PC-3 (cell line): Measurements from ENCODE around the gene GALNTL6. TPM values are rescaled to one million over a fixed set of nuclear protein-coding genes. Genes with fewer than 3 reads are reported as not detected.
A peak's percentile ranks its signal among the peaks of the same experiment; 100 is the strongest.

Source experiments
- ATAC-seq: fragments of 200-7000 bp; cut with Tn5 transposase; 2 replicates; pipeline ENCODE4 v1.9.1; 2020; ENCODE audit warnings: mild to moderate bottlenecking, moderate library complexity
- BruUV-seq: library from RNA; stranded (reverse); fragments of 400-500 nt; replicated peaks from 2 replicates; lab custom pipeline; 2021; lab: Mats Ljungman, UMichigan
- CTCF ChIA-PET: fragments of 300-600 bp; sonication (Branson Sonifier 250); formaldehyde crosslinking; loops from one replicate; lab custom pipeline; 2022; ENCODE audit warnings: antibody characterized with exemption; lab: Charles Lee
- POLR2A ChIA-PET: fragments of 300-600 bp; sonication (Branson Sonifier 250); formaldehyde crosslinking; loops from one replicate; lab custom pipeline; 2022; ENCODE audit warnings: antibody characterized with exemption; ENCODE audit not compliant: unreplicated experiment; lab: Charles Lee
- DNase-seq: peaks from one replicate; pipeline ENCODE4 v3.0.0-alpha.2; 2015
- H2AFZ ChIP-seq: fragments of 300-600 bp; sonication (generic); 2 replicates; pipeline ENCODE4 v1.6.0; 2016; ENCODE audit warnings: antibody characterized with exemption, low read length
- H3F3A ChIP-seq: fragments of 300-600 bp; sonication (generic); one replicate; pipeline ENCODE4 v1.6.0; 2017; ENCODE audit warnings: antibody characterized with exemption, low read length, control low read depth, mild to moderate bottlenecking; ENCODE audit not compliant: unreplicated experiment
- H3K27ac ChIP-seq: fragments of 300-600 bp; sonication (generic); 2 replicates; pipeline ENCODE4 v1.5.1; 2016; ENCODE audit warnings: mild to moderate bottlenecking, low read length
- H3K27me3 ChIP-seq: fragments of 300-600 bp; sonication (generic); 2 replicates; pipeline ENCODE4 v1.6.1; 2016; ENCODE audit warnings: low read length, mixed read lengths
- H3K36me3 ChIP-seq: fragments of 300-600 bp; sonication (generic); 2 replicates; pipeline ENCODE4 v1.6.1; 2016; ENCODE audit warnings: low read depth, mixed run types, low read length, mixed read lengths
- H3K4me1 ChIP-seq: fragments of 300-600 bp; sonication (generic); 2 replicates; pipeline ENCODE4 v1.5.1; 2016; ENCODE audit warnings: low read length; ENCODE audit not compliant: insufficient read depth
- H3K4me2 ChIP-seq: fragments of 300-600 bp; sonication (generic); 2 replicates; pipeline ENCODE4 v1.6.0; 2016; ENCODE audit warnings: low read length
- H3K4me3 ChIP-seq: fragments of 300-600 bp; sonication (generic); 2 replicates; pipeline ENCODE4 v1.5.1; 2016; ENCODE audit warnings: mild to moderate bottlenecking, low read length, mixed read lengths
- H3K79me2 ChIP-seq: fragments of 300-600 bp; sonication (generic); 2 replicates; pipeline ENCODE4 v1.6.1; 2017; ENCODE audit warnings: low read length, mixed read lengths
- H3K9ac ChIP-seq: fragments of 300-600 bp; sonication (generic); 2 replicates; pipeline ENCODE4 v1.6.0; 2016; ENCODE audit warnings: mild to moderate bottlenecking, low read length
- H3K9me2 ChIP-seq: fragments of 300-600 bp; sonication (generic); replicated peaks from 2 replicates; pipeline ENCODE4 v1.6.1; 2016; ENCODE audit warnings: mixed run types, low read length, mixed read lengths
- H3K9me3 ChIP-seq: fragments of 300-600 bp; sonication (generic); 2 replicates; pipeline ENCODE4 v1.6.1; 2016; ENCODE audit warnings: low read length, mixed read lengths
- H4K20me1 ChIP-seq: fragments of 300-600 bp; sonication (generic); 2 replicates; pipeline ENCODE4 v1.6.1; 2016; ENCODE audit warnings: low read length, mixed read lengths
- EZH2 ChIP-seq: fragments of 300-600 bp; sonication (generic); IDR thresholded peaks from one replicate; pipeline ENCODE4 v1.6.1; 2017; ENCODE audit warnings: antibody characterized with exemption, mild to moderate bottlenecking, low read length; ENCODE audit not compliant: unreplicated experiment
- EZH2phosphoT487 ChIP-seq: fragments of 300-600 bp; sonication (generic); IDR thresholded peaks from 2 replicates; pipeline ENCODE4 v1.6.1; 2018; ENCODE audit warnings: mild to moderate bottlenecking, antibody characterized with exemption, low read length, borderline replicate concordance
- intact Hi-C: fragments of 100-400 bp; cut with micrococcal nuclease; formaldehyde crosslinking; loops from 2 replicates; pipeline ENCODE4 v1.9.0; 2023
- total RNA-seq: library from RNA; depleted of rRNA; stranded (reverse); fragments of >200 nt; gene quantifications from 2 replicates; pipeline ENCODE4 v1.2.3, GENCODE V29; 2014
- TF ChIP-seq, protein P1 (sequence below): fragments of 300-600 bp; sonication (generic); conservative IDR thresholded peaks from 2 replicates; pipeline ENCODE4 v1.5.1; 2017; ENCODE audit warnings: antibody characterized with exemption, low read depth, mild to moderate bottlenecking, low read length

GALNTL6 gene
- total RNA-seq, 1 experiment from 2014 or later = not detected

GRCh38 chr4:172897046-172897445 is 1083.8 kb downstream of the GALNTL6 start:
- Histone ChIP-seq H2AFZ (no peak overlapping the region), H3K4me1 (peaks cover 3% of the 10 kb centered on the region; the same call in 1 of the 2 replicates), H3K79me2 (no peaks in the 10 kb centered on the region), H3K4me3 (no peak overlapping the region), H3K9ac (no peak overlapping the region), H3F3A (no peaks in the 10 kb centered on the region), H3K27ac (no peak overlapping the region), H3K4me2 (no peak overlapping the region), H3K27me3 (no peaks in the 10 kb centered on the region), H4K20me1 (no peaks in the 10 kb centered on the region), H3K36me3 (no peaks in the 10 kb centered on the region), H3K9me3 (no peaks in the 10 kb centered on the region), H3K9me2 (no peaks in the 10 kb centered on the region)
- ATAC-seq (no peak), DNase-seq (no peak)
- no peak for TF ChIP-seq EZH2
- TF ChIP-seq, protein P1, sequence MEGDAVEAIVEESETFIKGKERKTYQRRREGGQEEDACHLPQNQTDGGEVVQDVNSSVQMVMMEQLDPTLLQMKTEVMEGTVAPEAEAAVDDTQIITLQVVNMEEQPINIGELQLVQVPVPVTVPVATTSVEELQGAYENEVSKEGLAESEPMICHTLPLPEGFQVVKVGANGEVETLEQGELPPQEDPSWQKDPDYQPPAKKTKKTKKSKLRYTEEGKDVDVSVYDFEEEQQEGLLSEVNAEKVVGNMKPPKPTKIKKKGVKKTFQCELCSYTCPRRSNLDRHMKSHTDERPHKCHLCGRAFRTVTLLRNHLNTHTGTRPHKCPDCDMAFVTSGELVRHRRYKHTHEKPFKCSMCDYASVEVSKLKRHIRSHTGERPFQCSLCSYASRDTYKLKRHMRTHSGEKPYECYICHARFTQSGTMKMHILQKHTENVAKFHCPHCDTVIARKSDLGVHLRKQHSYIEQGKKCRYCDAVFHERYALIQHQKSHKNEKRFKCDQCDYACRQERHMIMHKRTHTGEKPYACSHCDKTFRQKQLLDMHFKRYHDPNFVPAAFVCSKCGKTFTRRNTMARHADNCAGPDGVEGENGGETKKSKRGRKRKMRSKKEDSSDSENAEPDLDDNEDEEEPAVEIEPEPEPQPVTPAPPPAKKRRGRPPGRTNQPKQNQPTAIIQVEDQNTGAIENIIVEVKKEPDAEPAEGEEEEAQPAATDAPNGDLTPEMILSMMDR = no peak
- TF ChIP-seq EZH2phosphoT487 = no peak
- CTCF ChIA-PET = no interaction called here
- no TSS peak for BruUV-seq
- intact Hi-C loops = loop anchor here (10.0 kb wide), 1 partner anchor 108 kb away; no protein-coding TSS in a partner anchor
- POLR2A ChIA-PET = no interaction called here

- H3K4me3 ChIP-seq = no peak overlapping the region
- intact Hi-C loops = loop anchor here (10.0 kb wide), 1 partner anchor 106 kb away; no protein-coding TSS in a partner anchor
- no peak overlapping the region for H3K4me2 ChIP-seq
- ATAC-seq (no peak), DNase-seq (no peak)
- H4K20me1 ChIP-seq = no peaks in the 10 kb centered on the region
- TF ChIP-seq EZH2 = no peak
- TF ChIP-seq EZH2phosphoT487 = no peak
- TF ChIP-seq, protein P1 = no peak
- no peak overlapping the region for H3K9ac ChIP-seq
- no peaks in the 10 kb centered on the region for H3K36me3 ChIP-seq
- ChIA-PET CTCF (interaction anchor here (0.5 kb wide), 1 partner anchor 522 kb away, joined by 8 read pairs; no protein-coding TSS in a partner anchor), POLR2A (no interaction called here)
- no peaks in the 10 kb centered on the region for H3K9me3 ChIP-seq
- H3K79me2 ChIP-seq = no peaks in the 10 kb centered on the region
- no peak overlapping the region for H2AFZ ChIP-seq
- no peaks in the 10 kb centered on the region for H3K27me3 ChIP-seq
- H3K9me2 ChIP-seq = no peaks in the 10 kb centered on the region
- no peaks in the 10 kb centered on the region for H3F3A ChIP-seq
- H3K4me1 ChIP-seq = peaks cover 3% of the 10 kb centered on the region; the same call in 1 of the 2 replicates
- no TSS peak for BruUV-seq
- no peak overlapping the region for H3K27ac ChIP-seq
Observed at GRCh38 chr4:172898715-172899114, 1085.5 kb downstream of the GALNTL6 start.

DNA sequence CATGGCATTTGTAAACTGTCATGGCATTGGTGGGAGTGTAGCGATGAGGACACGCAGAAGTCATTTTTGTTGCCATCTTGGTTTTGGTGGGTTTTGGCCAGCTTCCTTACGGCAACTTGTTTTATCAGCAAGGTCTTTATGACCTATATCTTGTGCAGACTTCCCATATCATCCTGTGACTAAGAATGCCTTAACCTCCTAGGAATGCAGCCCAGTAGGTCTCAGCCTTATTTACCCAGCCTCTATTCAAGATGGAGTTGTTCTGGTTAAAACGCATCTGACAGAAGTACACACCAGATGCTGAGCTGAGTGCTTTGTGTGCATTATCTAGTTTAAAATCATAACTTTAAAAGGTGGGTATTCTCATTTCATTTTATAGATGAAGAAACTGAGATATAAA is 1086.7 kb downstream of the GALNTL6 start:
- ChIA-PET POLR2A (no interaction called here), CTCF (no interaction called here)
- no peak for ATAC-seq
- H3K9me3 ChIP-seq = no peaks in the 10 kb centered on the region
- H3K4me2 ChIP-seq = no peak overlapping the region
- H3K4me1 ChIP-seq = peaks cover 3% of the 10 kb centered on the region; the same call in 1 of the 2 replicates
- intact Hi-C loops = loop anchor here (10.0 kb wide), 1 partner anchor 105 kb away; no protein-coding TSS in a partner anchor
- TF ChIP-seq, protein P1 = no peak
- TF ChIP-seq EZH2phosphoT487 = no peak
- no peak for TF ChIP-seq EZH2
- no peaks in the 10 kb centered on the region for H3K79me2 ChIP-seq
- no peaks in the 10 kb centered on the region for H3K9me2 ChIP-seq
- H3K9ac ChIP-seq = no peak overlapping the region
- no peaks in the 10 kb centered on the region for H3F3A ChIP-seq
- no peak overlapping the region for H3K27ac ChIP-seq
- peak; percentile 36 for DNase-seq
- no peaks in the 10 kb centered on the region for H4K20me1 ChIP-seq
- no peaks in the 10 kb centered on the region for H3K36me3 ChIP-seq
- no peak overlapping the region for H2AFZ ChIP-seq
- H3K27me3 ChIP-seq = no peaks in the 10 kb centered on the region
- H3K4me3 ChIP-seq = no peak overlapping the region
- no TSS peak for BruUV-seq
